Neural cell (in vitro differentiated cells): Measurements from ENCODE around the gene STX18.

Experiments used
- CTCF ChIP-seq: fragments of 450-650 bp; IDR thresholded peaks from 2 replicates; pipeline ENCODE4 v1.5.1; 2014; ENCODE audit warnings: antibody characterized with exemption, mild to moderate bottlenecking, moderate library complexity; ENCODE audit not compliant: poor library complexity, severe bottlenecking
- EP300 ChIP-seq: fragments of 450-650 bp; conservative IDR thresholded peaks from 2 replicates; pipeline ENCODE4 v1.6.1; 2014; ENCODE audit warnings: antibody characterized with exemption, mild to moderate bottlenecking, moderate library complexity; ENCODE audit not compliant: poor library complexity, severe bottlenecking
- MXI1 ChIP-seq: fragments of 450-650 bp; conservative IDR thresholded peaks from 2 replicates; pipeline ENCODE4 v1.6.1; 2014; ENCODE audit warnings: antibody characterized with exemption, mild to moderate bottlenecking; ENCODE audit not compliant: poor library complexity, severe bottlenecking
- RAD21 ChIP-seq: fragments of 450-650 bp; conservative IDR thresholded peaks from 2 replicates; pipeline ENCODE4 v1.6.1; 2014; ENCODE audit warnings: antibody characterized with exemption, mild to moderate bottlenecking, moderate library complexity
- SMC3 ChIP-seq: fragments of 450-650 bp; conservative IDR thresholded peaks from 2 replicates; pipeline ENCODE4 v1.6.1; 2014; ENCODE audit warnings: antibody characterized with exemption, mild to moderate bottlenecking, moderate library complexity; ENCODE audit not compliant: poor library complexity
- TAF1 ChIP-seq: IDR thresholded peaks from 2 replicates; pipeline ENCODE4 v1.6.1; 2012; ENCODE audit warnings: low read depth
- TF ChIP-seq, protein P1 (sequence below): IDR thresholded peaks from 2 replicates; pipeline ENCODE4 v1.6.1; 2012; ENCODE audit warnings: borderline replicate concordance

DNA sequence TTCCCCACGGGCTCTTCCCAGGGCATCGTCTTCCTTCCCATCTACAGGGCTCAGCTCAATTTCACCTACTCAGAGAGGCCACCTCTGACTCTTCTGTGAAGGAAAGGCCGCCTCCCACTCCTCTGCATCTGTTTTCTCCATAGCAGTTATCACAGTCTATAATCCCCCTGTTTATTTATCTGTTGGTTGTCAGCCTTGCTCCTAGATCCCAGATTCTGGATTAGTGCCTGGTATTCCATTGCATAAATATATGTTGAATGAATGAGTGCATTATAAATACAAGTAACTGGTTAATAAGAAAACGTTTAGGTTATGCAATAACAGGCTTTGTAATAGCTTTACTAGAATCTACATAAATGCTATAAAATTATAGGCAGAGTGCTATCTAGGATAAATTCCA lies 102.1 kb downstream of the STX18 start:
- TF ChIP-seq EP300 (no peak), CTCF (no peak), MXI1 (no peak), TAF1 (no peak), SMC3 (no peak), RAD21 (no peak)
- TF ChIP-seq, protein P1, sequence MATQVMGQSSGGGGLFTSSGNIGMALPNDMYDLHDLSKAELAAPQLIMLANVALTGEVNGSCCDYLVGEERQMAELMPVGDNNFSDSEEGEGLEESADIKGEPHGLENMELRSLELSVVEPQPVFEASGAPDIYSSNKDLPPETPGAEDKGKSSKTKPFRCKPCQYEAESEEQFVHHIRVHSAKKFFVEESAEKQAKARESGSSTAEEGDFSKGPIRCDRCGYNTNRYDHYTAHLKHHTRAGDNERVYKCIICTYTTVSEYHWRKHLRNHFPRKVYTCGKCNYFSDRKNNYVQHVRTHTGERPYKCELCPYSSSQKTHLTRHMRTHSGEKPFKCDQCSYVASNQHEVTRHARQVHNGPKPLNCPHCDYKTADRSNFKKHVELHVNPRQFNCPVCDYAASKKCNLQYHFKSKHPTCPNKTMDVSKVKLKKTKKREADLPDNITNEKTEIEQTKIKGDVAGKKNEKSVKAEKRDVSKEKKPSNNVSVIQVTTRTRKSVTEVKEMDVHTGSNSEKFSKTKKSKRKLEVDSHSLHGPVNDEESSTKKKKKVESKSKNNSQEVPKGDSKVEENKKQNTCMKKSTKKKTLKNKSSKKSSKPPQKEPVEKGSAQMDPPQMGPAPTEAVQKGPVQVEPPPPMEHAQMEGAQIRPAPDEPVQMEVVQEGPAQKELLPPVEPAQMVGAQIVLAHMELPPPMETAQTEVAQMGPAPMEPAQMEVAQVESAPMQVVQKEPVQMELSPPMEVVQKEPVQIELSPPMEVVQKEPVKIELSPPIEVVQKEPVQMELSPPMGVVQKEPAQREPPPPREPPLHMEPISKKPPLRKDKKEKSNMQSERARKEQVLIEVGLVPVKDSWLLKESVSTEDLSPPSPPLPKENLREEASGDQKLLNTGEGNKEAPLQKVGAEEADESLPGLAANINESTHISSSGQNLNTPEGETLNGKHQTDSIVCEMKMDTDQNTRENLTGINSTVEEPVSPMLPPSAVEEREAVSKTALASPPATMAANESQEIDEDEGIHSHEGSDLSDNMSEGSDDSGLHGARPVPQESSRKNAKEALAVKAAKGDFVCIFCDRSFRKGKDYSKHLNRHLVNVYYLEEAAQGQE, result no peak
